ENCODE measurements around the gene PRADC1.
A peak's percentile ranks its signal among the peaks of the same experiment; 100 is the strongest.
"Not testable (repeated sequence)": the region's sequence is repeated elsewhere in the genome, so short reads cannot be mapped to it uniquely, and the experiment has no call there.

Gene PRADC1

DNA sequence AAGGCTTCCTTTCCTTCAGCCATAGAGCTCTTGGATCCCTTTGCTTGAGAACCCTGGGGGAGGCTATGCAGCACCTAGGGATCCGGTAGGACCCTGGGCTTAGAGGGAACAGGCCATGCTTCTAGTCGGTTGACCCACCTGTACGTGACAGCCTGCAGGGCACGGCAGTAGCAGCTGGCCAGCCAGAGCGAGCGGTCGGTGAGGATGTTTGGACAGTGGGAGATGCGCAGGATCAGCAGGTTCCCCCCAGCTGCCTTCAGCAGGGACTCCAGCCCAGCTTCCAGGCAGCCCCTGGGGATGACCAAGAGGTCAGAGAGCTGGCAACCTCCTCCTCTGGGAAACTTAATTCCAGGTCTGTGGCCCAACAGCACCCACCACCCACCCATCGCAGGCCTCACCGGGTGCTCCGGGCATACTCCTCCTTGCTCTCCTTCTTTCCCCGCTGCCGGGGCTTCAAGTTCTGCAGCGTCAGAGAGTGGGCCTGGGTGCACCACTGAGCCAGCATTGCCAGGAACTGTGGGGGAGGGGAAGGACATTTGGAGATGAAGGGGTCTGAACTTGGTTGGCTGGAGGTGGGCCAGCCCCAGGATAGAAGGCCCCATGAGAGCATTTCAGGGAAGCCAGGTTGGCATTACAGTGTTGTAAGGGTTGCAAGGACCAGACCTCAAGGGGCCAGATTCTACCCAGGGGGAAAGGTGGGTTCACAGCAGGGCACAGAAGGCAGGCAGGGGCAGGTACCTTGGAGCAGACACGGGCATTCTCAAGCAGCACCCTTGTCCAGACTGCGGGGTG lies 30.7 kb upstream of the PRADC1 start:
- no peak for DNase-seq
- TF ChIP-seq POLR2A (IDR thresholded peaks at IDR 0.05; ENCODE audit: low read length) = no peak
- TF ChIP-seq GATA1 (IDR thresholded peaks at IDR 0.05; ENCODE audit: low read depth, low read length) = no peak

DNA sequence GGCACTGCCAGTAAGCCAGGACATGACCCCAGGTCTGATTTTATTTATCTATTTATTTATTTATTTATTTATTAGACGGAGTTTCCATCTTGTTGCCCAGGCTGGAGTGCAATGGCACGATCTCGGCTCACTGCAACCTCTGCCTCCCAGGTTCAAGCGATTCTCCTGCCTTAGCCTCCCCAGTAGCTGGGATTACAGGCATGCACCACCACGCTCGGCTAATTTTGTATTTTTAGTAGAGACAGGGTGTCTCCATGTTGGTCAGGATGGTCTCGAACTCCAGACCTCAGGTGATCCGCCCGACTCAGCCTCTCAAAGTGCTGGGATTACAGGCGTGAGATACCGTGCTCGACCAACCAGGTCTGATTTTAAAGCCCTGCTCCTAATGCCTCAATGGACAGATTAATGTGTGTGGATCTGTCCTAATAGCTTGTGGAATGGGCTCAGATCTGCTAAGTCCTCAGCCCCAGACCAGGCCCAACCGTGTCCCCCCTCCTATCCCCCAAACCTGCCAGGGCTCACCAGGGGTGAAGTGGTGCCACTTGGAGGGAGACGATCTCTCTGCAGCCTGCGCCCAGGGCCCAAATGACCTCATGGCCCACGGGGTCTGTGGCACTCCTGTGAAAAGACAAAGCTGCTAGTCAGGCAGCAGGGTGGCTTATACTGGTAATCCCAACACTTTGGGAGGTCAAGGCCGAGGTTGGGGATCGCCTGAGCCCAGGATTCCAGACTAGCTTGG lies 29.8 kb upstream of the PRADC1 start:
- DNase-seq = not testable (repeated sequence)

DNA sequence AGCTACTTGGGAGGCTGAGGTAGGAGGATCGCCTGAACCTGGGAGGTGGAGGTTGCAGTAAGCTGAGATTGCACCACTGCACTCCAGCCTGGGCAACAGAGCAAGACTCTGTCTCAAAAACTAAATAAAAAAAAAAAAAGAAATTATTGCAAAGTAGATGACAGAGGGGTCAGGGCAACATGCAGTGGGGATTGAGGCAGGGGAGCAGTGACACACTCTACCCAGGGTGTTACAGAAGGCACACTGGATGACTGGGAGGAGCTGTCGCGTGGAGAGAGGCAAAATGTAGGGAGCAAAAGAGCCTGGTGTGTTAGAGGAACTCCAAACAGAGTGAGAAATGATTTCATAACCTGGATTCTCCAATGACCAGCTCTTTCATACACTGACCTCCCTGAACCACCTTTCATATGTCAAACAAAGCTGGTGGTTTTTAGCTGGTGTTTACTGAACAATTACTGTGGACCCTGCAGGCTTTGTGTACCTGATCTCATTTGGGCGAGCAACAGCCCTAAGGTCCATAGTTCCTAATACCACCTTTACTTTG lies 29.1 kb upstream of the PRADC1 start:
- no peak for DNase-seq
- TF ChIP-seq POLR2A (IDR thresholded peaks at IDR 0.05; ENCODE audit: low read length) (no peak), GATA1 (IDR thresholded peaks at IDR 0.05; ENCODE audit: low read depth, low read length) (no peak)

- TF ChIP-seq GATA1 (IDR thresholded peaks at IDR 0.05; ENCODE audit: low read depth, low read length) (no peak), POLR2A (IDR thresholded peaks at IDR 0.05; ENCODE audit: low read length) (no peak)
- DNase-seq = peak; percentile 63 to 67
These were observed 27.4 kb upstream of the PRADC1 start for GRCh38 chr2:73260338-73260984.

GRCh38 chr2:73259704-73260337 lies 26.8 kb upstream of the PRADC1 start:
- no peak for TF ChIP-seq GATA1 (IDR thresholded peaks at IDR 0.05; ENCODE audit: low read depth, low read length)
- no peak for TF ChIP-seq POLR2A (IDR thresholded peaks at IDR 0.05; ENCODE audit: low read length)
- DNase-seq = no peak

DNA sequence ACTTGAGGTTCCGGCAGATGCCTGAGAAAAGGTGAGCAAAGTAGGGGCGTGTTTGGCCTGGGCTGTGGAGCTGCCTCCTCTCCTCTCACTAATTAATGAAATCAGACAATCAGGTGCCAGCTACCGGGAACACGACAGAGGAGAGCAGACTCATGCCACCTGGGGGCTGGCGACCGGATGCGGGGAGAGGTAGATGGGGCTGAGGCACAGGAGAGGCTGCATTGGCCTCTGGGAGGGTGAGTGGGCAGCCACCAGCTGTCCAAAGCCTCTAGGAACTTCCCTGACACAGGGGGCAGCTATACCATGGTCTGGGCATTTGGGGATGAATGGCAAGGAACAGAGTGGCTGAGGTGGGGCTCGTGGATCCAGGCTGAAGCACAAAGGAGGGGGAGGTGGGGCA lies 26.2 kb upstream of the PRADC1 start:
- no peak for DNase-seq
- TF ChIP-seq POLR2A (IDR thresholded peaks at IDR 0.05; ENCODE audit: low read length) = no peak
- TF ChIP-seq GATA1 (IDR thresholded peaks at IDR 0.05; ENCODE audit: low read depth, low read length) = no peak

- TF ChIP-seq POLR2A (IDR thresholded peaks at IDR 0.05; ENCODE audit: low read length) (no peak), GATA1 (IDR thresholded peaks at IDR 0.05; ENCODE audit: low read depth, low read length) (no peak)
- DNase-seq = no peak
These were observed 25.8 kb upstream of the PRADC1 start for GRCh38 chr2:73258913-73259215.

DNA sequence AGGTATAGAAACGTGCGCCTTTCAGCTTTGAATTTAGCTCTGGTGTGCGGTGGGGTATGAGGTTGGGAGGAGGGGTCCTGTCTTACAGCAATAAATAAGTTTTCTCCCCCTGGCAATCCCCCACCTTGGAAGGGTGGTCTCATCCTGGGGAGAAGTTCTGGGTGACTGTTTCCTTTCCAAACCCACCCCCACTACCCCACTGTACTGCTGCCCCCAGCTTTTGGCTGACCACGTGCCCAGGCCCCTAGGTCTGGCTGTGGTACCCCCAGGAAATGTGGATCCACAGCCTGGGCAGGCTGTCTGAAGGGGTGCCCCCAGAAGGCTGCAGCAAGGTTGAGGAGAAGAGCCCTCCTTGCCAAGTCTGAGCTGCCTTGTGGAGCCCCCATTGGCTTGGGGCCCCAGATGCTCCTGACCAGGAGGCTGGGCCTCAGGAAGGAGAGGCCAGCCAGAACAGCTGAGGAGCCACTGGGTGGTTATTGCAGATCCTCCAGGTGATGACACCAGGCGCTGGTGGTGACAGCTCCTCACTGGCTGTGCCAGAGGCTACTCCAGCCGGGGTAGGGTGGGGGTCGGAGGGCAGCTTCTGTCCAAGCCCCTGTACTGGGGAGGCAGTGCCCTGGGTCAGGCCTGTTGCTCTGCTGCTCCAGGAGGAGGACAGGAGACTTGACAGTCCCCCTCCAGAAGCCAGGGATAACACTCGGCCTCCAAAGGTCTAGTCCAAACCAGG lies 25.3 kb upstream of the PRADC1 start:
- no peak for TF ChIP-seq POLR2A (IDR thresholded peaks at IDR 0.05; ENCODE audit: low read length)
- DNase-seq = no peak

- peak; percentile 16 to 33 for DNase-seq
- no peak for TF ChIP-seq GATA1 (IDR thresholded peaks at IDR 0.05; ENCODE audit: low read depth, low read length)
These were observed 24.5 kb upstream of the PRADC1 start for GRCh38 chr2:73257425-73258125.

GRCh38 chr2:73257021-73257420 lies 24.0 kb upstream of the PRADC1 start:
- DNase-seq = no peak
- TF ChIP-seq GATA1 (IDR thresholded peaks at IDR 0.05; ENCODE audit: low read depth, low read length) = no peak
- TF ChIP-seq POLR2A (IDR thresholded peaks at IDR 0.05; ENCODE audit: low read length) = no peak

DNA sequence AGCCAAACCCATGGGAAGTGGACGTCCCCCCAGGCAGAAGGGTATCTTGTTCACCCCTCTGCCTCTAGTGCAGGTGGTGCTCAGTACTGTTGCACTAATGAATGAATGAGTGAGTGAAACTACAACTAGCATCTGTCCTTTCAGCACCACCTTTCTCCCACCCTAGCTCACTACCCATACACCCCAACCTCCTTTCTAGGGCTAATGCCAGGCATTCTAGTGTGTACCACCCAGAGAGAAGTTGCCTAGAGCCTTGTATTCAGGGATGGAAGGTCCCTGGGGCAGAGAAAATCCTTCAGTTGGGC lies 23.5 kb upstream of the PRADC1 start:
- no peak for DNase-seq
- TF ChIP-seq POLR2A (IDR thresholded peaks at IDR 0.05; ENCODE audit: low read length) = no peak
- TF ChIP-seq GATA1 (IDR thresholded peaks at IDR 0.05; ENCODE audit: low read depth, low read length) = no peak

GRCh38 chr2:73255907-73256617 lies 23.0 kb upstream of the PRADC1 start:
- TF ChIP-seq GATA1 (IDR thresholded peaks at IDR 0.05; ENCODE audit: low read depth, low read length) = no peak
- no peak for DNase-seq

Data from erythroblast (primary cell).